ENCODE measurements around the gene CFAP46. TPM values are rescaled to one million over a fixed set of nuclear protein-coding genes. Genes with fewer than 3 reads are reported as not detected.

CFAP46 gene
- polyA plus RNA-seq, 1 donor from 2014 or later, result 2.6 TPM

DNA sequence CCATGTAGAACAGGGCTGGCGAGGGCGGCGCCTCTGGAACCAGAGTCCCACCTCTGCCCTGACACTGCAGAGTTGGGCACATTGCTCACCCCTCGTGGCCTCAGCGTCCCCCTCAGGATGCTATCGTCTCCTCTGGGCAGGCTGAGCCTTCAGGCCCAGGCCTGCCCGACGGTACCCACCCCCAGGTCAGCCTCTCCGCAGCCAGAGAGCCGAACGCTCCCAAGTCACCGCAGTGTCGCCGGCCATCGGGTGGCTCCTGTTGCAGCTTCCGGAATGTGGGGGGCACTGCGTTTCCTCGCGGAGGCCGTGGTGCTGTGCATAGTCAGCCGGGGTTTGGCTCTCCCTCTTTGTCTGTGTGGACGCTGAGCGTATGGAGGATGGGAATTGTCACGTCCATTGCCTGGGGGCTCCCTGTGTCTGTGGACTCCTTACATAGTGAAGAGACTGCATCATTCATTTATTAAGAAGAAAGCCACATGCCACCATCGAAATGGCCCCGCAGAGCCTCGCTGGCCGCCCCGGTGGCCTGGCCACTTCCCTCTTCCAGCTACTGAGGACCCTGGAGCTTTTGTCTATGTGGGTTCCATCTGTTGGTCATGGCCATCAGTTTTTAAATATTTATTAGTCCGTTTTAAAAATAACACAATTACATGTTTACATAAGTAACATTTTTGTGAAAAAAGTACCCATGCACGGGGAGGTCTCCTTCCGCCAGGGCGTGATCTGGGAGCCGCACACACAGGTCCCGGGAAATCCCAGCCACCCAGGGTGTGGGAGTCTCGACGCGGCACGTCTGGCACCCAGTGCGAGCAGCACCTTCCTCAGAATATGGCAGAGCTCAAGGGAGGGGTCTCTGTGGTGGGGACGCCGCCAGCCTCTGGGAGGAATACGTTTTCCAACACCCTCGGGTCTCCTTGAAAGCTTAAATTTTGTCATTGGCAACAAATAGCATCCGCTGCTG lies 172.0 kb downstream of the CFAP46 start:
- Histone ChIP-seq H3K27ac (ENCODE audit: low read length) (no peak overlapping the region), H2AFZ (ENCODE audit: low read depth, low read length) (no peak overlapping the region), H3K4me3 (ENCODE audit: low read length) (no peak overlapping the region), H3K9me2 (ENCODE audit: insufficient read depth, low read length) (no peaks in the 10 kb centered on the region), H4K20me1 (ENCODE audit: insufficient read depth) (no peaks in the 10 kb centered on the region), H3K36me3 (ENCODE audit: insufficient read depth, low read length) (no peaks in the 10 kb centered on the region), H3K27me3 (ENCODE audit: insufficient read depth, low read depth, low read length) (no peaks in the 10 kb centered on the region), H3K9ac (ENCODE audit: low read length) (no peak overlapping the region), H3K4me2 (ENCODE audit: low read length) (no peak overlapping the region), H3K9me3 (ENCODE audit: low read length) (peaks cover 13% of the 10 kb centered on the region), H3F3A (ENCODE audit: insufficient read depth, low read length, poor library complexity, severe bottlenecking) (no peaks in the 10 kb centered on the region), H3K79me2 (replicated peaks; ENCODE audit: insufficient read depth, low read length) (no peaks in the 10 kb centered on the region)
- TF ChIP-seq MXI1 (conservative IDR thresholded peaks at IDR 0.05; ENCODE audit: poor library complexity, severe bottlenecking) (no peak), SMC3 (conservative IDR thresholded peaks at IDR 0.05; ENCODE audit: poor library complexity) (no peak), EP300 (conservative IDR thresholded peaks at IDR 0.05; ENCODE audit: poor library complexity, severe bottlenecking) (no peak), EZH2 (IDR thresholded peaks at IDR 0.05; ENCODE audit: borderline replicate concordance, insufficient read depth, low read length, poor library complexity, severe bottlenecking) (no peak), POLR2AphosphoS5 (IDR thresholded peaks at IDR 0.05) (no peak), TAF1 (IDR thresholded peaks at IDR 0.05; ENCODE audit: low read depth) (no peak), RAD21 (conservative IDR thresholded peaks at IDR 0.05) (no peak)
- TF ChIP-seq, protein P1, sequence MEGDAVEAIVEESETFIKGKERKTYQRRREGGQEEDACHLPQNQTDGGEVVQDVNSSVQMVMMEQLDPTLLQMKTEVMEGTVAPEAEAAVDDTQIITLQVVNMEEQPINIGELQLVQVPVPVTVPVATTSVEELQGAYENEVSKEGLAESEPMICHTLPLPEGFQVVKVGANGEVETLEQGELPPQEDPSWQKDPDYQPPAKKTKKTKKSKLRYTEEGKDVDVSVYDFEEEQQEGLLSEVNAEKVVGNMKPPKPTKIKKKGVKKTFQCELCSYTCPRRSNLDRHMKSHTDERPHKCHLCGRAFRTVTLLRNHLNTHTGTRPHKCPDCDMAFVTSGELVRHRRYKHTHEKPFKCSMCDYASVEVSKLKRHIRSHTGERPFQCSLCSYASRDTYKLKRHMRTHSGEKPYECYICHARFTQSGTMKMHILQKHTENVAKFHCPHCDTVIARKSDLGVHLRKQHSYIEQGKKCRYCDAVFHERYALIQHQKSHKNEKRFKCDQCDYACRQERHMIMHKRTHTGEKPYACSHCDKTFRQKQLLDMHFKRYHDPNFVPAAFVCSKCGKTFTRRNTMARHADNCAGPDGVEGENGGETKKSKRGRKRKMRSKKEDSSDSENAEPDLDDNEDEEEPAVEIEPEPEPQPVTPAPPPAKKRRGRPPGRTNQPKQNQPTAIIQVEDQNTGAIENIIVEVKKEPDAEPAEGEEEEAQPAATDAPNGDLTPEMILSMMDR (IDR thresholded peaks at IDR 0.05; ENCODE audit: poor library complexity, severe bottlenecking), result no peak
- TF ChIP-seq, protein P2, sequence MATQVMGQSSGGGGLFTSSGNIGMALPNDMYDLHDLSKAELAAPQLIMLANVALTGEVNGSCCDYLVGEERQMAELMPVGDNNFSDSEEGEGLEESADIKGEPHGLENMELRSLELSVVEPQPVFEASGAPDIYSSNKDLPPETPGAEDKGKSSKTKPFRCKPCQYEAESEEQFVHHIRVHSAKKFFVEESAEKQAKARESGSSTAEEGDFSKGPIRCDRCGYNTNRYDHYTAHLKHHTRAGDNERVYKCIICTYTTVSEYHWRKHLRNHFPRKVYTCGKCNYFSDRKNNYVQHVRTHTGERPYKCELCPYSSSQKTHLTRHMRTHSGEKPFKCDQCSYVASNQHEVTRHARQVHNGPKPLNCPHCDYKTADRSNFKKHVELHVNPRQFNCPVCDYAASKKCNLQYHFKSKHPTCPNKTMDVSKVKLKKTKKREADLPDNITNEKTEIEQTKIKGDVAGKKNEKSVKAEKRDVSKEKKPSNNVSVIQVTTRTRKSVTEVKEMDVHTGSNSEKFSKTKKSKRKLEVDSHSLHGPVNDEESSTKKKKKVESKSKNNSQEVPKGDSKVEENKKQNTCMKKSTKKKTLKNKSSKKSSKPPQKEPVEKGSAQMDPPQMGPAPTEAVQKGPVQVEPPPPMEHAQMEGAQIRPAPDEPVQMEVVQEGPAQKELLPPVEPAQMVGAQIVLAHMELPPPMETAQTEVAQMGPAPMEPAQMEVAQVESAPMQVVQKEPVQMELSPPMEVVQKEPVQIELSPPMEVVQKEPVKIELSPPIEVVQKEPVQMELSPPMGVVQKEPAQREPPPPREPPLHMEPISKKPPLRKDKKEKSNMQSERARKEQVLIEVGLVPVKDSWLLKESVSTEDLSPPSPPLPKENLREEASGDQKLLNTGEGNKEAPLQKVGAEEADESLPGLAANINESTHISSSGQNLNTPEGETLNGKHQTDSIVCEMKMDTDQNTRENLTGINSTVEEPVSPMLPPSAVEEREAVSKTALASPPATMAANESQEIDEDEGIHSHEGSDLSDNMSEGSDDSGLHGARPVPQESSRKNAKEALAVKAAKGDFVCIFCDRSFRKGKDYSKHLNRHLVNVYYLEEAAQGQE (IDR thresholded peaks at IDR 0.05; ENCODE audit: borderline replicate concordance), result no peak

DNA sequence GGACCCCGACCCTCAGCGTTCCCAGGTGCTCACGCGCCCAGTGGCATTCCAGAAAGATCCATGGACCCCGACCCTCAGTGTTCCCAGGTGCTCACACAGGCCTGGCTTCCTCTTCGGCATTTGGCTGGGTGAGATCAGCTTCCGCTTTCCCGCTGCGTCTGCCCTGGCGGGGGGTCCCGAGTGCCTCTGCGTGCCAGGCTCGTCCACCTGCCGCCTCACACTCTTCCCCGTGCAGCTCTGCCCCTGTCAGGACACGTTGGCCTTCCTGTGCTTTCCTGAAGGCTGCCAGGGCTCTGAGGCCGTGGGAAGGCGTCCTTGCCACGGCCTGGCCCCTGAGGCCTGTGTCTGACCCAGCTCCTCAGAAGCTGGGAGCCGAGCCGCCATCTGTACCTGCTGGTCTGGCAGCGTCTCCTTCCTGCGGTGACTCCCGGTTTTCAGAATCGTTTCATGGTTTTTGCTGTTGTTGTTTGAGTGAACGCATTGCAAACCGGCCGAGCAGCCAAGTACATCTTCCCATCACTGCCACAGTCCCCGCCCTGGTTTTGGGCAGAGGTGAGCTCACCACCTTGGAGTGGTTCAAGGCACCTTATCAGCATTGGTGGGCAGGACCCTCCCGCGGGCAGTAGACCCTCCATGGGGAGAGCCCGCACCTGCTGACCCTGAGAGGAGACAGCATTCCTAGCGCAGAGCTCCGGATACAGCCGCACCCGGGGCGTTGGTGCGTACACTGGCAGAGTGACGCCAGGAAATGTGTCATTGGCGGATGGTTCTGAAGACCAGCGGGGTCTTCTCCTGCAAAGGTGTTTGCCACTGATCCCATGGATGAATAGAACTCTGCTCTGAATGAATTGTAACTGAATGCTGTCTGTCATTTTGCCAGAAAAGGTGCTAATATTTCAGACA lies 173.8 kb downstream of the CFAP46 start:
- H3K9ac ChIP-seq (ENCODE audit: low read length), result no peak overlapping the region
- no peak overlapping the region for H3K4me2 ChIP-seq (ENCODE audit: low read length)
- no peaks in the 10 kb centered on the region for H3F3A ChIP-seq (ENCODE audit: insufficient read depth, low read length, poor library complexity, severe bottlenecking)
- TF ChIP-seq EP300 (conservative IDR thresholded peaks at IDR 0.05; ENCODE audit: poor library complexity, severe bottlenecking) (no peak), TAF1 (IDR thresholded peaks at IDR 0.05; ENCODE audit: low read depth) (no peak), POLR2AphosphoS5 (IDR thresholded peaks at IDR 0.05) (no peak), RAD21 (conservative IDR thresholded peaks at IDR 0.05) (no peak), SMC3 (conservative IDR thresholded peaks at IDR 0.05; ENCODE audit: poor library complexity) (no peak), MXI1 (conservative IDR thresholded peaks at IDR 0.05; ENCODE audit: poor library complexity, severe bottlenecking) (no peak), EZH2 (IDR thresholded peaks at IDR 0.05; ENCODE audit: borderline replicate concordance, insufficient read depth, low read length, poor library complexity, severe bottlenecking) (no peak)
- TF ChIP-seq, protein P1 (IDR thresholded peaks at IDR 0.05; ENCODE audit: poor library complexity, severe bottlenecking), result no peak
- TF ChIP-seq, protein P2 (IDR thresholded peaks at IDR 0.05; ENCODE audit: borderline replicate concordance), result no peak
- no peaks in the 10 kb centered on the region for H3K79me2 ChIP-seq (replicated peaks; ENCODE audit: insufficient read depth, low read length)
- no peaks in the 10 kb centered on the region for H3K27me3 ChIP-seq (ENCODE audit: insufficient read depth, low read depth, low read length)
- no peak overlapping the region for H2AFZ ChIP-seq (ENCODE audit: low read depth, low read length)
- no peak overlapping the region for H3K27ac ChIP-seq (ENCODE audit: low read length)
- H4K20me1 ChIP-seq (ENCODE audit: insufficient read depth), result no peaks in the 10 kb centered on the region
- H3K9me2 ChIP-seq (ENCODE audit: insufficient read depth, low read length), result no peaks in the 10 kb centered on the region
- H3K36me3 ChIP-seq (ENCODE audit: insufficient read depth, low read length), result no peaks in the 10 kb centered on the region
- peaks cover 13% of the 10 kb centered on the region for H3K9me3 ChIP-seq (ENCODE audit: low read length)
- no peak overlapping the region for H3K4me3 ChIP-seq (ENCODE audit: low read length)

Data from neural cell (in vitro differentiated cells).